VCaP (cell line): ENCODE measurements around the gene A2M.

ENCODE experiments used
- H3K27ac ChIP-seq: fragments of 450-650 bp; 2 replicates; pipeline ENCODE4 v1.5.1; 2017
- TF ChIP-seq, protein P1 (sequence below): fragments of 450-650 bp; conservative IDR thresholded peaks from 2 replicates; pipeline ENCODE4 v1.5.1; 2017; ENCODE audit warnings: mild to moderate bottlenecking, moderate library complexity

The A2M gene

DNA sequence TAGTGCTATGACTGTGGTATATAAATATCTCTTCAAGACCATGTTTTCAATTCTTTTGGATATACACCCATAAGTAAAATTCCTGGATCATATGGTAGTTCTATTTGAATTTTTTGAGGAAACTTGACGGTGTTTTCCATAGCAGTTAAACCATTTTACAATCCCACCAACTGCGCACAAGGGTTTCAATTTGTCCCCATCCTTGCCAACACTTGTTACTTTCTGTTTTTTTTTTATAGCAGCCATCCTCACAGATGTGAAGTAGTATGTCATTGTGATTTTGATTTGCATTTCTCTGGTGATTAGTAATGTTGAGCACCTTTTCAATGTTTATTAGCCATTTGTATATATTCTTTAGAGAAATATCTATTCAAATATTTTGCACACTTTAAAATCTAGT lies 14.5 kb upstream of the A2M start:
- H3K27ac ChIP-seq = no peak overlapping the region
- TF ChIP-seq, protein P1, sequence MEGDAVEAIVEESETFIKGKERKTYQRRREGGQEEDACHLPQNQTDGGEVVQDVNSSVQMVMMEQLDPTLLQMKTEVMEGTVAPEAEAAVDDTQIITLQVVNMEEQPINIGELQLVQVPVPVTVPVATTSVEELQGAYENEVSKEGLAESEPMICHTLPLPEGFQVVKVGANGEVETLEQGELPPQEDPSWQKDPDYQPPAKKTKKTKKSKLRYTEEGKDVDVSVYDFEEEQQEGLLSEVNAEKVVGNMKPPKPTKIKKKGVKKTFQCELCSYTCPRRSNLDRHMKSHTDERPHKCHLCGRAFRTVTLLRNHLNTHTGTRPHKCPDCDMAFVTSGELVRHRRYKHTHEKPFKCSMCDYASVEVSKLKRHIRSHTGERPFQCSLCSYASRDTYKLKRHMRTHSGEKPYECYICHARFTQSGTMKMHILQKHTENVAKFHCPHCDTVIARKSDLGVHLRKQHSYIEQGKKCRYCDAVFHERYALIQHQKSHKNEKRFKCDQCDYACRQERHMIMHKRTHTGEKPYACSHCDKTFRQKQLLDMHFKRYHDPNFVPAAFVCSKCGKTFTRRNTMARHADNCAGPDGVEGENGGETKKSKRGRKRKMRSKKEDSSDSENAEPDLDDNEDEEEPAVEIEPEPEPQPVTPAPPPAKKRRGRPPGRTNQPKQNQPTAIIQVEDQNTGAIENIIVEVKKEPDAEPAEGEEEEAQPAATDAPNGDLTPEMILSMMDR = no peak

- no peak overlapping the region for H3K27ac ChIP-seq
- TF ChIP-seq, protein P1 = no peak
Measured at GRCh38 chr12:9127936-9128663, 12.4 kb upstream of the A2M start.

GRCh38 chr12:9127484-9127883 lies 11.8 kb upstream of the A2M start:
- no peak overlapping the region for H3K27ac ChIP-seq
- TF ChIP-seq, protein P1 = no peak

DNA sequence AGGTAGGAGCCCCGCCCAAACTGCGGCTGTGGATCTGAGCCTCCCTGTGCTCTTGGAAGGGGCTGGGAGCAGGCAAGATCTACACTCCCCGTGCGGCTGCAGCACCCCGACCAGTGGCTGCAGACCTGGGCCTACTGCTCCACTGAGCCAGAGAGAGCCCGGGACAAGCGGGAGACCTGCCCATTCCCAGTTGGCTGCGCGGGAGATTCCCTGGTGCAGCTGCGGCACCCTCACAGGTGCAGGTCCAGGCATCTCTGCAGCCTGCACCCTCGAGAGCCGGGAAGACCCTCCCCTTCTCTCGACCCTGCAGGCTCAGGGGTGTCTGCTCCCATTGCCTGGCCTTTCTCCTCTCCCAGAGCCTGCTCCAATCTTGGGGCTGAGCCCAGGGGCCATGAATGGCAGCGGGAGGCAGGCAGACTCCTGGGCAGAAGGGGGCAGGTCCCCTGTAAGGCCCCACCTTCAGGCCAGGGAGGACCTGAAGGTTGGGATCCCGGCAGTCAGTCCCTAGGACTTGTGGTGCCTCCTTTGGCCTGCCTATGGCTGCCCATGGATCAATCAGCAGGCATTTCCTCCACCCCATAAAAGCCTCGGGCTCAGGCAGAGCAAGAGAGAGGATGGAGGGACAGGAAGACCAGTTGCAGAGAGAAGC lies 8.8 kb upstream of the A2M start:
- H3K27ac ChIP-seq = no peak overlapping the region
- TF ChIP-seq, protein P1 = no peak

DNA sequence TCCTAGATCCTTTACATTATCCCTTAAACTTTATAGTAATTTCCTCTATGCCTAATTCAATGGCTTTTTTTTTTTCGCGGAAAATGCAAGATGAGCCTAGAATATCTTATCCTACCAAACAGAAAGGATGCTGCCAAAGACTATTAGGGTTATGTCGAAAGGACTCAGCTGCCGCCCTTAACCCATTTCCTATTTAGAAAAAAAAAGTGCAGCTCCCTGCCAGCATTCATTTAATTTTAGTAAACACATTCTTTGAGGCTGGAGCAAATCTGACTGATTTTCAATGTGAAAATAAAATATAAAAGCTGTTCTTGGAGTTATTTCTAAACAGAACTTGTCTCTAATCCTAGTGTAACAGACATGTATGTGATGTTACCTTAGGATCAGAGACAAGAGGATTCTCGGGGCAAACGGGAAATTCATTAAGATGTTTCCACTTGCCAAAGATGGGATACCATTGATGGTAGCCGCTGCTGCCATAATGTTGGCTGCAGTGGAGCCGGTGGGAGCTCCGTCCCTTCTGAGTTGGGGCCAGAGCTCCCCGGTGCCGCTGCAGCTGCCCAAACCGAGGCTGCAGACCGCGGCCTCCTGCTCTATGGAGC lies 8.2 kb upstream of the A2M start:
- no peak overlapping the region for H3K27ac ChIP-seq
- TF ChIP-seq, protein P1 = no peak

DNA sequence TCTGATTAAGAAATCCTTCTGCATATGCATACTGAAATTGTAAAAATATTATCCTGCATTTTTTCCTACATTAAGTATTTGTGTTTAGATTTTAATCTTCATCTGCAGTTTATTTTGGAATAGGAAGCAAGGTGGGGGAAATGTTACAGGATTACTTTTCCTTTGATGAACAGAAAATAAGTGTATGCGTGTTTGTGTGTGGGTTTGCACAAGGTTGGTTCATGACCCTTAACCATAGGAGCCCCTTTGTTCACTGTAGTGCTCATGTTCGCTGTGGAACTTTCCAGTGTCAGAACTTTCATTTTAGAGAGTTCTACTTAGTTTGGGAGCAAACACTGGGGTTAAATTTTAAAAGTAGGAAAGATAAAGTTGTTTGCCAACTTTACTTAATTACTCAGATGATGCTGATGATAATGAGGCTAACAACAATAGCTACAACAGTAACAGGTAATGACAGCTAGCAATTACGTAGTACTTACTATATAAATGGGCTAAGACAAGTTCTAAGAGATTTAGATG lies 6.4 kb upstream of the A2M start:
- peak overlapping the region; percentile 20; the same call in 1 of the 2 replicates for H3K27ac ChIP-seq
- TF ChIP-seq, protein P1 = no peak

GRCh38 chr12:9120487-9121184 lies 4.9 kb upstream of the A2M start:
- TF ChIP-seq, protein P1 = no peak
- H3K27ac ChIP-seq = no peak overlapping the region; the same call in 1 of the 2 replicates
